HCT116 (cell line): Measurements from ENCODE around the gene KCTD14.

Source experiments
- CEBPB ChIP-seq: IDR thresholded peaks from 2 replicates; pipeline ENCODE4 v1.6.1; 2012; ENCODE audit warnings: low read depth
- EZH2 ChIP-seq: fragments of 200-600 bp; sonication (generic); IDR thresholded peaks from 2 replicates; pipeline ENCODE4 v1.6.1; 2017; ENCODE audit warnings: antibody characterized with exemption, mixed run types
- EZH2phosphoT487 ChIP-seq: fragments of 200-600 bp; IDR thresholded peaks from 2 replicates; pipeline ENCODE4 v1.6.1; 2018; ENCODE audit warnings: antibody characterized with exemption, borderline replicate concordance
- POLR2A ChIP-seq: IDR thresholded peaks from 2 replicates; pipeline ENCODE4 v1.7.0; 2011; ENCODE audit warnings: borderline replicate concordance; ENCODE audit not compliant: insufficient read depth, insufficient read length; ENCODE audit errors: extremely low read depth
- POLR2AphosphoS5 ChIP-seq: IDR thresholded peaks from 2 replicates; pipeline ENCODE4 v1.6.1; 2011; ENCODE audit warnings: mild to moderate bottlenecking, low read depth, low read length, moderate library complexity
- RAD21 ChIP-seq: IDR thresholded peaks from 2 replicates; pipeline ENCODE4 v1.6.1; 2012; ENCODE audit warnings: low read depth, mild to moderate bottlenecking
- REST ChIP-seq: IDR thresholded peaks from 2 replicates; pipeline ENCODE4 v1.6.1; 2012; ENCODE audit warnings: low read depth
- SIN3A ChIP-seq: IDR thresholded peaks from 2 replicates; pipeline ENCODE4 v1.6.1; 2012; ENCODE audit warnings: low read depth
- SP1 ChIP-seq: IDR thresholded peaks from 2 replicates; pipeline ENCODE4 v1.6.1; 2012; ENCODE audit warnings: low read depth
- SRF ChIP-seq: IDR thresholded peaks from 2 replicates; pipeline ENCODE4 v1.6.1; 2012; ENCODE audit warnings: low read depth
- YY1 ChIP-seq: IDR thresholded peaks from 2 replicates; pipeline ENCODE4 v1.6.1; 2011; ENCODE audit warnings: low read length, low read depth, moderate library complexity, mild to moderate bottlenecking; ENCODE audit not compliant: insufficient replicate concordance; ENCODE audit errors: extremely low read depth
- TF ChIP-seq, protein P1 (sequence below), 3 experiments: fragments of 200-600 bp in 1 of 3; sonication (generic) in 1 of 3; IDR thresholded peaks in 2 of 3; conservative IDR thresholded peaks in 1 of 3; 2 replicates each; pipeline ENCODE4 v1.5.1; 2012 to 2017; ENCODE audit warnings: low read depth in 2 of 3, low read length in 2 of 3, antibody characterized with exemption in 1 of 3, borderline replicate concordance in 1 of 3, control low read depth in 1 of 3, mild to moderate bottlenecking in 1 of 3, mixed read lengths in 1 of 3, mixed run types in 1 of 3, moderate library complexity in 1 of 3; ENCODE audit not compliant: insufficient read depth in 1 of 3
- TF ChIP-seq, protein P2 (sequence below): IDR thresholded peaks from 2 replicates; pipeline ENCODE4 v1.6.1; 2012

- TF ChIP-seq SRF, result no peak
- no peak for TF ChIP-seq EZH2
- TF ChIP-seq EZH2phosphoT487, result no peak
- TF ChIP-seq, protein P1, sequence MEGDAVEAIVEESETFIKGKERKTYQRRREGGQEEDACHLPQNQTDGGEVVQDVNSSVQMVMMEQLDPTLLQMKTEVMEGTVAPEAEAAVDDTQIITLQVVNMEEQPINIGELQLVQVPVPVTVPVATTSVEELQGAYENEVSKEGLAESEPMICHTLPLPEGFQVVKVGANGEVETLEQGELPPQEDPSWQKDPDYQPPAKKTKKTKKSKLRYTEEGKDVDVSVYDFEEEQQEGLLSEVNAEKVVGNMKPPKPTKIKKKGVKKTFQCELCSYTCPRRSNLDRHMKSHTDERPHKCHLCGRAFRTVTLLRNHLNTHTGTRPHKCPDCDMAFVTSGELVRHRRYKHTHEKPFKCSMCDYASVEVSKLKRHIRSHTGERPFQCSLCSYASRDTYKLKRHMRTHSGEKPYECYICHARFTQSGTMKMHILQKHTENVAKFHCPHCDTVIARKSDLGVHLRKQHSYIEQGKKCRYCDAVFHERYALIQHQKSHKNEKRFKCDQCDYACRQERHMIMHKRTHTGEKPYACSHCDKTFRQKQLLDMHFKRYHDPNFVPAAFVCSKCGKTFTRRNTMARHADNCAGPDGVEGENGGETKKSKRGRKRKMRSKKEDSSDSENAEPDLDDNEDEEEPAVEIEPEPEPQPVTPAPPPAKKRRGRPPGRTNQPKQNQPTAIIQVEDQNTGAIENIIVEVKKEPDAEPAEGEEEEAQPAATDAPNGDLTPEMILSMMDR (IDR thresholded peaks at IDR 0.05 in 2 of 3, conservative IDR thresholded peaks at IDR 0.05 in 1 of 3; ENCODE audit: borderline replicate concordance in 1 of 3, insufficient read depth in 1 of 3, low read depth in 2 of 3, low read length in 2 of 3), result no peak
- no peak for TF ChIP-seq POLR2A
- TF ChIP-seq, protein P2, sequence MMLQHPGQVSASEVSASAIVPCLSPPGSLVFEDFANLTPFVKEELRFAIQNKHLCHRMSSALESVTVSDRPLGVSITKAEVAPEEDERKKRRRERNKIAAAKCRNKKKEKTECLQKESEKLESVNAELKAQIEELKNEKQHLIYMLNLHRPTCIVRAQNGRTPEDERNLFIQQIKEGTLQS, result no peak
- TF ChIP-seq SP1, result no peak
- TF ChIP-seq REST, result no peak
- no peak for TF ChIP-seq CEBPB
- no peak for TF ChIP-seq YY1
- no peak for TF ChIP-seq SIN3A
- no peak for TF ChIP-seq RAD21
- TF ChIP-seq POLR2AphosphoS5, result no peak
Observed at GRCh38 chr11:78072455-78072854, 49.4 kb upstream of the KCTD14 start.
